A549 (cell line): ENCODE measurements around the gene FUZ. TPM values are rescaled to one million over a fixed set of nuclear protein-coding genes. Genes with fewer than 3 reads are reported as not detected.

Source experiments
- ATAC-seq, 2 experiments: fragments of 200-7000 bp in 1 of 2; fragments of >200 bp in 1 of 2; cut with Nextera tagmentation in 1 of 2; cut with Tn5 transposase in 1 of 2; 3 replicates each; pipeline versions ENCODE4 v1.8.0 to v1.9.1; 2018 to 2020; ENCODE audit warnings: mild to moderate bottlenecking in 1 of 2, moderate library complexity in 1 of 2
- CTCF ChIA-PET: fragments of 300-600 bp; sonication (Branson Sonifier 250); formaldehyde crosslinking; extraction: SDS; loops from one replicate; lab custom pipeline; 2021; ENCODE audit warnings: antibody characterized with exemption, inconsistent platforms; lab: Yijun Ruan, JAX
- POLR2A ChIA-PET: fragments of 350-600 bp; formaldehyde crosslinking; extraction: SDS; loops from one replicate; lab custom pipeline; 2021; ENCODE audit warnings: antibody characterized with exemption, inconsistent platforms; lab: Yijun Ruan, JAX
- DNase-seq, 2 experiments: peaks; one replicate each; pipeline versions ENCODE4 v3.0.0 to v3.0.0-alpha.2; 2011 to 2016; ENCODE audit warnings: low read depth in 1 of 2, low spot score in 1 of 2
- FAIRE-seq: peaks from 2 replicates; lab custom pipeline; 2011; peaks lifted over from hg19 to GRCh38; lab: Jason Lieb, UNC
- H3K27ac ChIP-seq, 2 experiments: fragments of >200 bp; sonication (Bioruptor Twin); formaldehyde crosslinking; 3 replicates each; pipeline ENCODE4 v1.5.1; 2016 to 2017
- H3K4me1 ChIP-seq: fragments of >200 bp; sonication (Bioruptor Twin); formaldehyde crosslinking; 3 replicates; pipeline ENCODE4 v1.6.1; 2016
- H3K4me2 ChIP-seq: fragments of >200 bp; sonication (Bioruptor Twin); formaldehyde crosslinking; 3 replicates; pipeline ENCODE4 v1.6.1; 2016
- H3K4me3 ChIP-seq: fragments of >200 bp; sonication (Bioruptor Twin); formaldehyde crosslinking; 3 replicates; pipeline ENCODE4 v1.5.1; 2016
- H3K9me3 ChIP-seq: fragments of >200 bp; sonication (Bioruptor Twin); formaldehyde crosslinking; 3 replicates; pipeline ENCODE4 v1.6.1; 2016
- BCL3 ChIP-seq: fragments of >200 bp; sonication (Bioruptor Twin); formaldehyde crosslinking; IDR thresholded peaks from 3 replicates; pipeline ENCODE4 v1.6.1; 2016
- BHLHE40 ChIP-seq: IDR thresholded peaks from 2 replicates; pipeline ENCODE4 v1.6.1; 2012; ENCODE audit warnings: low read depth, low read length, inconsistent platforms
- CHD2 ChIP-seq: fragments of 150-350 bp; IDR thresholded peaks from 2 replicates; pipeline ENCODE4 v1.6.1; 2014; ENCODE audit warnings: low read length; ENCODE audit not compliant: partially characterized antibody
- CHD4 ChIP-seq: fragments of 200-600 bp; sonication (generic); IDR thresholded peaks from 2 replicates; pipeline ENCODE4 v1.6.1; 2016; ENCODE audit warnings: antibody characterized with exemption, mild to moderate bottlenecking, borderline replicate concordance
- CTCF ChIP-seq: fragments of >200 bp; sonication (Bioruptor Twin); formaldehyde crosslinking; IDR thresholded peaks from 3 replicates; pipeline ENCODE4 v1.5.1; 2016
- E2F6 ChIP-seq: IDR thresholded peaks from 2 replicates; pipeline ENCODE4 v1.6.1; 2012; ENCODE audit warnings: low read depth, borderline replicate concordance
- EHF ChIP-seq: fragments of 250-450 bp; sonication (Bioruptor Pico); IDR thresholded peaks from 2 replicates; pipeline ENCODE4 v1.5.0; 2020; ENCODE audit warnings: mild to moderate bottlenecking
- EP300 ChIP-seq, 2 experiments: fragments of >200 bp; sonication (Bioruptor Twin); formaldehyde crosslinking; IDR thresholded peaks; 2 replicates in 1 of 2; 3 replicates in 1 of 2; pipeline ENCODE4 v1.6.1; 2016 to 2017
- ESRRA ChIP-seq: fragments of 150-350 bp; IDR thresholded peaks from 2 replicates; pipeline ENCODE4 v1.6.1; 2014; ENCODE audit warnings: mild to moderate bottlenecking, low read length, borderline replicate concordance
- FOSB ChIP-seq: fragments of 250-450 bp; sonication (Bioruptor Pico); IDR thresholded peaks from 2 replicates; pipeline ENCODE4 v1.5.0; 2020; ENCODE audit warnings: mild to moderate bottlenecking, moderate library complexity
- FOSL2 ChIP-seq, 2 experiments: fragments of 450-650 bp in 1 of 2; fragments of >200 bp in 1 of 2; sonication (Bioruptor Twin) in 1 of 2; formaldehyde crosslinking; IDR thresholded peaks; 2 replicates each; pipeline versions ENCODE4 v1.5.0 to v1.6.1; 2016 to 2020; ENCODE audit warnings: mild to moderate bottlenecking in 1 of 2, moderate library complexity in 1 of 2
- GATA3 ChIP-seq: IDR thresholded peaks from 2 replicates; pipeline ENCODE4 v1.6.1; 2012; ENCODE audit warnings: borderline replicate concordance
- HDAC2 ChIP-seq: fragments of 200-600 bp; sonication (generic); IDR thresholded peaks from 2 replicates; pipeline ENCODE4 v1.6.1; 2016
- HEYL ChIP-seq: fragments of 250-450 bp; sonication (Bioruptor Pico); IDR thresholded peaks from 2 replicates; pipeline ENCODE4 v1.8.0; 2021; ENCODE audit warnings: mild to moderate bottlenecking, moderate library complexity
- HOXB13 ChIP-seq: fragments of 250-450 bp; sonication (Bioruptor Pico); IDR thresholded peaks from 2 replicates; pipeline ENCODE4 v1.5.0; 2020; ENCODE audit warnings: low read depth, mild to moderate bottlenecking, moderate library complexity
- KDM5A ChIP-seq: fragments of 200-600 bp; sonication (generic); IDR thresholded peaks from 2 replicates; pipeline ENCODE4 v1.6.1; 2016; ENCODE audit warnings: antibody characterized with exemption, mild to moderate bottlenecking
- MAFK ChIP-seq: fragments of 450-650 bp; IDR thresholded peaks from 2 replicates; pipeline ENCODE4 v1.6.1; 2014; ENCODE audit not compliant: partially characterized antibody
- PBX3 ChIP-seq: IDR thresholded peaks from 2 replicates; pipeline ENCODE4 v1.6.1; 2012
- POLR2A ChIP-seq: IDR thresholded peaks from 2 replicates; pipeline ENCODE4 v1.6.1; 2012; ENCODE audit warnings: mild to moderate bottlenecking, low read length
- POLR2AphosphoS2 ChIP-seq: conservative IDR thresholded peaks from 2 replicates; pipeline ENCODE4 v1.6.1; 2012; ENCODE audit warnings: low read length, improper control_type of control experiment, inconsistent platforms
- RAD21 ChIP-seq, 2 experiments: fragments of >200 bp in 1 of 2; sonication (Bioruptor Twin) in 1 of 2; formaldehyde crosslinking in 1 of 2; IDR thresholded peaks in 1 of 2; conservative IDR thresholded peaks in 1 of 2; 2 replicates in 1 of 2; 3 replicates in 1 of 2; pipeline ENCODE4 v1.6.1; 2012 to 2018; ENCODE audit warnings: inconsistent platforms in 1 of 2
- RARB ChIP-seq: fragments of 250-450 bp; sonication (Bioruptor Pico); IDR thresholded peaks from 2 replicates; pipeline ENCODE4 v1.8.0; 2021; ENCODE audit warnings: mild to moderate bottlenecking, moderate library complexity
- RNF2 ChIP-seq: fragments of 200-600 bp; sonication (generic); IDR thresholded peaks from 2 replicates; pipeline ENCODE4 v1.6.1; 2016; ENCODE audit warnings: low read depth, mild to moderate bottlenecking, antibody characterized with exemption, moderate library complexity, borderline replicate concordance
- SMC3 ChIP-seq: fragments of >200 bp; sonication (Bioruptor Twin); formaldehyde crosslinking; IDR thresholded peaks from 3 replicates; pipeline ENCODE4 v1.6.1; 2018; ENCODE audit warnings: inconsistent platforms
- USF2 ChIP-seq: fragments of 450-650 bp; IDR thresholded peaks from 2 replicates; pipeline ENCODE4 v1.6.1; 2014; ENCODE audit warnings: antibody characterized with exemption
- ZC3H11A ChIP-seq: fragments of 450-650 bp; IDR thresholded peaks from 2 replicates; pipeline ENCODE4 v1.6.1; 2014; ENCODE audit warnings: antibody characterized with exemption, mild to moderate bottlenecking
- ZFP36 ChIP-seq: fragments of 450-650 bp; IDR thresholded peaks from 2 replicates; pipeline ENCODE4 v1.6.1; 2014; ENCODE audit warnings: borderline replicate concordance; ENCODE audit not compliant: partially characterized antibody
- WGBS: methylation state at CpG from one replicate; pipeline ENCODE4 v1.1.6; 2017; ENCODE audit errors: missing lambda C conversion rate; 5-methylcytosine and 5-hydroxymethylcytosine counted together
- polyA plus RNA-seq, 4 experiments: library from polyadenylated mRNA; depleted of rRNA in 3 of 4; stranded (reverse); fragments of >200 nt; fragmentation: RNase III in 1 of 4; extraction: RNeasy Plus Mini Kit Qiagen cat#74134 plus additional on column Dnase treatment in 1 of 4; gene quantifications; 2 replicates in 3 of 4; 3 replicates in 1 of 4; pipeline ENCODE4 v1.2.3, GENCODE V29; 2011 to 2017
- TF ChIP-seq, protein P1 (sequence below): fragments of 250-450 bp; sonication (Bioruptor Pico); IDR thresholded peaks from 2 replicates; pipeline ENCODE4 v1.5.0; 2020; ENCODE audit warnings: low read depth, mild to moderate bottlenecking, moderate library complexity
- TF ChIP-seq, protein P2 (sequence below): IDR thresholded peaks from 2 replicates; pipeline ENCODE4 v1.6.1; 2012

The FUZ gene
- polyA plus RNA-seq, 2 of the 4 experiments (the other 2 are of a cell fraction) = 12.5 to 21.7 TPM

- peak overlapping the region; percentile 92; the same call in 2 of the 3 replicates for H3K4me2 ChIP-seq
- no peak for FAIRE-seq
- no peaks in the 10 kb centered on the region for H3K9me3 ChIP-seq
- ATAC-seq = no peak
- ChIA-PET POLR2A (interaction anchor here (1.0 kb wide), 1 partner anchor 134 kb away, joined by 3 read pairs; no protein-coding TSS in a partner anchor), CTCF (interaction anchor here (0.7 to 3.1 kb wide), 17 partner anchors 16 to 132 kb away, joined by 3 to 16 read pairs (median 3); no protein-coding TSS in a partner anchor)
- no peak overlapping the region; the same call in 2 of the 3 replicates for H3K4me3 ChIP-seq
- TF ChIP-seq, protein P1, sequence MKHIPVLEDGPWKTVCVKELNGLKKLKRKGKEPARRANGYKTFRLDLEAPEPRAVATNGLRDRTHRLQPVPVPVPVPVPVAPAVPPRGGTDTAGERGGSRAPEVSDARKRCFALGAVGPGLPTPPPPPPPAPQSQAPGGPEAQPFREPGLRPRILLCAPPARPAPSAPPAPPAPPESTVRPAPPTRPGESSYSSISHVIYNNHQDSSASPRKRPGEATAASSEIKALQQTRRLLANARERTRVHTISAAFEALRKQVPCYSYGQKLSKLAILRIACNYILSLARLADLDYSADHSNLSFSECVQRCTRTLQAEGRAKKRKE = no peak
- TF ChIP-seq CHD2 (no peak), SMC3 (no peak), RNF2 (no peak), EHF (no peak), HDAC2 (no peak), ZFP36 (no peak), ESRRA (no peak), FOSB (no peak)
- WGBS = 92% methylated on average over 5 of the region's 5 CpGs
- H3K4me1 ChIP-seq = peaks cover 21% of the 10 kb centered on the region
- DNase-seq = no peak
- no peak overlapping the region for H3K27ac ChIP-seq
These were observed 3.1 kb downstream of the FUZ start for GRCh38 chr19:49809941-49810389.

DNA sequence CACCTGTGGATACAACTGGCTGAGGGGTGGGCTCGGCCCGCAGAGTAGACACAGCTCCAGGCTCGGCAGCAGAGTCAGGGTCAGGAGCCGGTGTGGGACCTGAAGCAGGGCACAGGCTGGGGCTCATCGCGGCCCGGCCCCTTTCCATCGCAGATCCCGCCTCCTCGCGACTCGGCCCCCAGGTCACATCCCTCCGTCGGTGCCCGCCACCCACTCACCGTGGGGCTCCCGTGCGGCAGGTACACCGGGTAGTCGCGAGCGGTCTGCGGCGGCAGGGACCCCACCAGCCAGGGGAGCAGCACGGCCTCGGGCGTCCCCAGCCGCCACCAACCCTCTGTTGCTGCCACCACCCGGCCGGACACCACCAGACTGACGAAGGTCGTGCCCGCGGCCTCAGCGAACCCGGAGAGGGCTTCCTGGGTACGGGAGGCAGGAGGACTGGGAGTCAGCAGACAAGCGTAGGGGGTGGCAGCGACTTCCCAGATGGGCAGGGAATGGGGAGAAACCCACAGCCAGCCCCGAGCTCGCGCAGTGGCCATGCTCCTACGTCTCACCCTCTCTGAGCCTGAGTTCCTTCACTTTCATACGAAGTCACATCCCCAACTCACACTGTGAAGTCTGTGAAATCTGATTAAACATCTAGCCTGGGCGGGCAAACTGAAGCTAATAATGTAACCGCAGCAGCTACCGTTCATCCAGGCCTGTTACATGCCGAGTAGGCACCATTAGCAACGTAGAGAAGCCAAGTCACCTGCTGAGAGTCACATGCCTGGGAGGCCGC lies 3.7 kb downstream of the FUZ start:
- H3K4me1 ChIP-seq = peaks cover 21% of the 10 kb centered on the region
- peak; percentile 42 to 60 for DNase-seq
- WGBS = 48% methylated on average over 50 of the region's 50 CpGs
- H3K4me2 ChIP-seq = peak overlapping the region; percentile 92
- peak overlapping the region; percentile 58 to 72 for H3K27ac ChIP-seq
- H3K4me3 ChIP-seq = peak overlapping the region; percentile 62
- ATAC-seq = peak; percentile 44 to 56
- CTCF ChIA-PET = interaction anchor here (0.7 to 3.1 kb wide), 15 partner anchors 17 to 131 kb away, joined by 3 to 16 read pairs (median 3); no protein-coding TSS in a partner anchor
- no peaks in the 10 kb centered on the region for H3K9me3 ChIP-seq
- POLR2A ChIA-PET = interaction anchor here (1.0 kb wide), 1 partner anchor 134 kb away, joined by 3 read pairs; no protein-coding TSS in a partner anchor
- FAIRE-seq = no peak
- TF ChIP-seq HOXB13 (CRISPR knock-in tag) (no peak), FOSB (no peak), POLR2AphosphoS2 (no peak), CTCF (0 out of 3 replicates have a peak, but pooled peaks have one; percentile 15), POLR2A (no peak), ESRRA (no peak), BHLHE40 (no peak), KDM5A (no peak), BCL3 (no peak), MAFK (peak; percentile 4), RAD21 (conservative IDR thresholded peaks at IDR 0.05 in 1 of 2, IDR thresholded peaks at IDR 0.05 in 1 of 2) (0 out of 5 replicates have a peak, but pooled peaks have one; percentile 20 to 23), PBX3 (no peak), USF2 (0 out of 2 replicates have a peak, but pooled peaks have one; percentile 15), E2F6 (0 out of 2 replicates have a peak, but pooled peaks have one; percentile 49), CHD4 (no peak), FOSL2 (IDR thresholded peaks at IDR 0.05) (no peak), FOSL2 (CRISPR knock-in tag; IDR thresholded peaks at IDR 0.05) (no peak), EP300 (IDR thresholded peaks at IDR 0.05) (no peak), GATA3 (no peak), HEYL (CRISPR knock-in tag) (no peak), RARB (CRISPR knock-in tag) (no peak), RNF2 (no peak), ZC3H11A (no peak), SMC3 (peak; percentile 21; the same call in 2 of the 3 replicates)
- TF ChIP-seq, protein P2, sequence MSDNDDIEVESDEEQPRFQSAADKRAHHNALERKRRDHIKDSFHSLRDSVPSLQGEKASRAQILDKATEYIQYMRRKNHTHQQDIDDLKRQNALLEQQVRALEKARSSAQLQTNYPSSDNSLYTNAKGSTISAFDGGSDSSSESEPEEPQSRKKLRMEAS = no peak; the same call in 1 of the 2 replicates
